Osteocyte (in vitro differentiated cells): ENCODE results near the gene BCL2L2. TPM values are rescaled to one million over a fixed set of nuclear protein-coding genes. Genes with fewer than 3 reads are reported as not detected.

ENCODE experiments used
- DNase-seq: peaks from one replicate; pipeline ENCODE4 v3.0.0; 2021; ENCODE audit warnings: mixed read lengths; ENCODE audit not compliant: unreplicated experiment; ENCODE audit errors: extremely low spot score
- H3K27ac Mint-ChIP-seq: one replicate; pipeline ENCODE4 v1.8.0; 2021; ENCODE audit warnings: mild to moderate bottlenecking, mixed read lengths; ENCODE audit not compliant: unreplicated experiment
- H3K27me3 Mint-ChIP-seq: one replicate; pipeline ENCODE4 v1.8.0; 2021; ENCODE audit warnings: mixed read lengths; ENCODE audit not compliant: unreplicated experiment
- H3K36me3 Mint-ChIP-seq: one replicate; pipeline ENCODE4 v1.8.0; 2021; ENCODE audit warnings: mixed read lengths; ENCODE audit not compliant: unreplicated experiment
- H3K4me1 Mint-ChIP-seq: one replicate; pipeline ENCODE4 v1.8.0; 2021; ENCODE audit warnings: mixed read lengths; ENCODE audit not compliant: unreplicated experiment
- H3K4me3 Mint-ChIP-seq: one replicate; pipeline ENCODE4 v1.8.0; 2021; ENCODE audit warnings: mild to moderate bottlenecking, moderate library complexity, mixed read lengths; ENCODE audit not compliant: unreplicated experiment
- H3K9me3 Mint-ChIP-seq: one replicate; pipeline ENCODE4 v1.8.0; 2021; ENCODE audit warnings: mixed read lengths; ENCODE audit not compliant: unreplicated experiment
- total RNA-seq: library from RNA; stranded (reverse); gene quantifications from 2 replicates; pipeline ENCODE4 v1.2.1, GENCODE V29; 2021
- TF ChIP-seq, protein P1 (sequence below): fragments of 200-600 bp; sonication (generic); IDR thresholded peaks from 2 replicates; pipeline ENCODE4 v1.5.0; 2021; ENCODE audit warnings: antibody characterized with exemption, mild to moderate bottlenecking, moderate library complexity

The BCL2L2 gene
- total RNA-seq, 1 donor from 2014 or later = 27.9 TPM

DNA sequence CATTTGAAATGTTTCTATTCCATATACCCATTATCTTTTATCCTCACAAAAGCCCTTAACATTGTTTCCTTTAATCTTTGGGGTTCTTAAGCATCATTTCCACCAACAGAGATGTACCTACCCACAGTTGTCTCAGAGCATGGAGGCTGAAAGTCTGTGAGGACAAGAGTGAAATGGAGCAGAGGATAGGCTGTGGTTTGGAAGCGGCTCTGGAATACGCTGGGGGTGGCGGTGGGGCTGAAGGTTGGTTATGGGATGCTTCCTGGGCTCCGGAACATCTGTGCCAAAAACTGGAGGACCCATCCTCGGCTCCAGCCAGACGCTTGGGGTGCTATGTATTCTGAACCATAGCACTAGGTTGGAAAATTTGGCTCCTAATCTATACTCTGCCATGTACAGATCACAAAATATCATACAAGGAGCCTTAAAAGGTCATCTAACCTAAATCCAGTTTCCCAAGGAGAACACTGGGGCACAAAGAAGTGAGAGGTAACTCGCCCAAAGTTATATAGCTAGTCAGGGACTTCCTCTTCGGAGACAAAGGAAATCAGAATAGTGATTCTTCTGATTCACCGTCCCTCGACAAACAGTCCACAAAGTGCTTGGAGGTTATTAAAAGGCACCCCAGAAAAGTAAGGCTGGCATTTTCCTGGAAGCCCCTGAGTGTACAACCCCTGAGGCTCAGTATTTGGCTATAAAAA is 6.5 kb upstream of the BCL2L2 start:
- Mint-ChIP-seq H3K4me1 (peaks cover 24% of the 10 kb centered on the region), H3K9me3 (no peaks in the 10 kb centered on the region), H3K36me3 (no peaks in the 10 kb centered on the region), H3K27me3 (no peaks in the 10 kb centered on the region), H3K27ac (peak overlapping the region; percentile 100), H3K4me3 (peak overlapping the region; percentile 90)
- TF ChIP-seq, protein P1, sequence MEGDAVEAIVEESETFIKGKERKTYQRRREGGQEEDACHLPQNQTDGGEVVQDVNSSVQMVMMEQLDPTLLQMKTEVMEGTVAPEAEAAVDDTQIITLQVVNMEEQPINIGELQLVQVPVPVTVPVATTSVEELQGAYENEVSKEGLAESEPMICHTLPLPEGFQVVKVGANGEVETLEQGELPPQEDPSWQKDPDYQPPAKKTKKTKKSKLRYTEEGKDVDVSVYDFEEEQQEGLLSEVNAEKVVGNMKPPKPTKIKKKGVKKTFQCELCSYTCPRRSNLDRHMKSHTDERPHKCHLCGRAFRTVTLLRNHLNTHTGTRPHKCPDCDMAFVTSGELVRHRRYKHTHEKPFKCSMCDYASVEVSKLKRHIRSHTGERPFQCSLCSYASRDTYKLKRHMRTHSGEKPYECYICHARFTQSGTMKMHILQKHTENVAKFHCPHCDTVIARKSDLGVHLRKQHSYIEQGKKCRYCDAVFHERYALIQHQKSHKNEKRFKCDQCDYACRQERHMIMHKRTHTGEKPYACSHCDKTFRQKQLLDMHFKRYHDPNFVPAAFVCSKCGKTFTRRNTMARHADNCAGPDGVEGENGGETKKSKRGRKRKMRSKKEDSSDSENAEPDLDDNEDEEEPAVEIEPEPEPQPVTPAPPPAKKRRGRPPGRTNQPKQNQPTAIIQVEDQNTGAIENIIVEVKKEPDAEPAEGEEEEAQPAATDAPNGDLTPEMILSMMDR = no peak
- no peak for DNase-seq

DNA sequence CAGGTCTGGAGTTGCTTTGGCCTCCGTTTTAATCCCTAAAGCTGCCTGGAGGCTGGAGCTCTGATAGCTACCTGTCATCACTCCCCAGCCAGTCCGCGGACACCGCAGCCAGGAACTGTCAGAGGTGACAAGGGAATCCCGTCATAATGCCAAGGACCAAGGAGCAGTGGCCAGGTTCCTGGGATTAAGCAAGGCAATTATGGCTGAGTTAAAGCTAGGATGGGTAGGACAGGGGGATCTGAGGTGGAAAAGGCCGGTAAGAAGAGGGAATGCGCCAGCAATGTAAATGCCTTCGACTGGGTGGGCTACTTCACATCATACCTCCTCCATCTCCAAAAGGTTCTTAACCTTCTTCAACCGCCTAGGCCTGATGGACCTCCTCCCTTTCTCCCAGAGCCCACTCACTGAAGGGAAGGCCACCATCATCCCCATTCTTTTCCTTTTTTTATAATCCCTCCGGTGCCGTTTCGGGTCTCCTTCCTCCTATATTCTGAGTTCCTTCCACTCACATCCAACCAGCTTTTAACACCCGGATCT is 5.9 kb upstream of the BCL2L2 start:
- Mint-ChIP-seq H3K27me3 (no peaks in the 10 kb centered on the region), H3K9me3 (no peaks in the 10 kb centered on the region), H3K36me3 (no peaks in the 10 kb centered on the region), H3K4me3 (peak overlapping the region; percentile 90), H3K4me1 (peaks cover 23% of the 10 kb centered on the region), H3K27ac (peak overlapping the region; percentile 100)
- TF ChIP-seq, protein P1 = no peak
- no peak for DNase-seq

DNA sequence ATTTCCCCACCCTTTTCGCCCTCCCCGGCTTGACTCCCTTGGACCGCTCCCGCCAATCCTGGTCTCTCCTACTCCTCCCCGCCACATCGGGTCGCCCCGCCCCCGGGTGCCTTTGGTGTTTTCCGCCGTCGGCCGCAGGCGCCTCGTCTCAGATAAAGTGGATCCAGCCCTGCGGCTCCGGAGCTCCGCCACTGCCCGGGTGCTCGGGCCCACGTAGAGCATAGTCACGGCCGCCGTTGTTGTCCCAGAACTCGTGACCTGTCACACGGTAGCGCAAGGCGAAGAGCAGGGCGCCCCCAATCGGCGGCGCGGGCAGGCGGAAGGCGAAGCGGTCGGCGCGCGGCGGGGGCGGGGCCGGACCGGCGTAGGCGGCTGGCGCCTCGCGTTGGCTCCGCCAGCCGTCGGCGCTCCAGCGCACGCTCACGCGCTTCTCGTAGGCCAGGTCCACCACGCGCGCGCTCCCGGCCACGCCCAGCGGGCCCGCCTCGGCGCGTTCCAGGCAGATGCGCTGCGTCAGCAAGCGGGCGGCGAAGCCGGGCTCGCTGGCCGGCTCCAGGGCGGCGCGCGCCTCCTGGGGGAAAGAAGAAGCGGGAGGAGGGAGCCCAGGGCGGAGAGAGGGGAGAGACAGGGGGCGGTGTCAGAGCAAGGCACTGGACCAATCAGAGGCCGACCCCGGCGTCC is 5.2 kb upstream of the BCL2L2 start:
- no peaks in the 10 kb centered on the region for H3K9me3 Mint-ChIP-seq
- peak; percentile 100 for DNase-seq
- no peaks in the 10 kb centered on the region for H3K27me3 Mint-ChIP-seq
- H3K4me3 Mint-ChIP-seq = peak overlapping the region; percentile 94
- TF ChIP-seq, protein P1 = peak; percentile 93
- peak overlapping the region; percentile 100 for H3K27ac Mint-ChIP-seq
- H3K4me1 Mint-ChIP-seq = peaks cover 30% of the 10 kb centered on the region
- H3K36me3 Mint-ChIP-seq = no peaks in the 10 kb centered on the region

DNA sequence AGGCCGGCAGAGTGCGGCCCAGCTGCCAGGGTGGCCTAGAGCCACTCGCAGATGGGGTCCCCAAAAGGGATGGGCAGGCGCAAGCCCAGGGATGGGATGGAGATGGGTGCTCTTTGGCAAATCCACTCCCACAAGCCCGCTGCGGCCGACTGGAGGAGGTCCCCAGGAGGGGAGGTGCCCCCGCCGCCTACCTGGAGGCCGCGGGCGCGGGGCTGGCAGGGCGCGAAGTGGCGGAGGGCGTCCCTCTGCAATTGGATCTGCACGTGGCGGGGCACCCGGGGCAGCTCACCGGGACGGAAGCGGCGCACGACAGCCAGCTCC is 4.7 kb upstream of the BCL2L2 start:
- Mint-ChIP-seq H3K4me1 (peaks cover 30% of the 10 kb centered on the region), H3K27me3 (no peaks in the 10 kb centered on the region), H3K9me3 (no peaks in the 10 kb centered on the region), H3K4me3 (peak overlapping the region; percentile 94), H3K27ac (peak overlapping the region; percentile 88), H3K36me3 (no peaks in the 10 kb centered on the region)
- no peak for DNase-seq
- TF ChIP-seq, protein P1 = no peak
